Ramos (cell line): ENCODE data around the gene ARRDC5.
"Not testable (repeated sequence)": the region's sequence is repeated elsewhere in the genome, so short reads cannot be mapped to it uniquely, and the experiment has no call there.

Source experiments
- in situ Hi-C: fragments of 300-500 bp; cut with MboI; formaldehyde crosslinking; loops from one replicate; pipeline ENCODE4 v1.14.3; 2022; ENCODE audit warnings: low sequenced_read_pairs; ENCODE audit not compliant: unreplicated experiment

Gene ARRDC5

GRCh38 chr19:4910594-4911281 is 8.0 kb upstream of the ARRDC5 start:
- in situ Hi-C loops: loop anchor here (5.0 to 10.0 kb wide), 2 partner anchors 38 to 96 kb away; no protein-coding TSS in a partner anchor

GRCh38 chr19:4909897-4910593 is 7.3 kb upstream of the ARRDC5 start:
- in situ Hi-C loops: loop anchor here (5.0 to 10.0 kb wide), 2 partner anchors 38 to 95 kb away; no protein-coding TSS in a partner anchor

GRCh38 chr19:4909156-4909896 is 6.6 kb upstream of the ARRDC5 start, which contains the start of gene UHRF1:
UHRF1 (plus strand) TSS chr19:4909501; CDS start chr19:4910886, 1,385 bp downstream.
- in situ Hi-C loops: no loop called here

GRCh38 chr19:4908781-4909155 is 6.1 kb upstream of the ARRDC5 start:
- in situ Hi-C loops: no loop called here

GRCh38 chr19:4908360-4908759 is 5.7 kb upstream of the ARRDC5 start:
- in situ Hi-C loops: no loop called here

- in situ Hi-C loops: no loop called here
Observed at GRCh38 chr19:4906963-4907362, 4.3 kb upstream of the ARRDC5 start.

GRCh38 chr19:4904481-4904880 is 1.8 kb upstream of the ARRDC5 start:
- in situ Hi-C loops: no loop called here

- in situ Hi-C loops: not testable (repeated sequence)
Observed at GRCh38 chr19:4900879-4901278, 1.8 kb downstream of the ARRDC5 start.

- in situ Hi-C loops: no loop called here
Observed at GRCh38 chr19:4897146-4897545, 5.5 kb downstream of the ARRDC5 start.

GRCh38 chr19:4896372-4896771 is 6.3 kb downstream of the ARRDC5 start:
- in situ Hi-C loops: no loop called here

- in situ Hi-C loops: not testable (repeated sequence)
Observed at GRCh38 chr19:4892962-4893361, 9.7 kb downstream of the ARRDC5 start.

- in situ Hi-C loops: no loop called here
Observed at GRCh38 chr19:4891066-4891465, 11.6 kb downstream of the ARRDC5 start.

- in situ Hi-C loops: no loop called here
Observed at GRCh38 chr19:4889034-4889815, 13.5 kb downstream of the ARRDC5 start.

GRCh38 chr19:4887803-4888202 is 14.9 kb downstream of the ARRDC5 start:
- in situ Hi-C loops: not testable (repeated sequence)

GRCh38 chr19:4884993-4885392 is 17.7 kb downstream of the ARRDC5 start:
- in situ Hi-C loops: not testable (repeated sequence)

GRCh38 chr19:4882874-4883273 is 19.8 kb downstream of the ARRDC5 start:
- in situ Hi-C loops: not testable (repeated sequence)

GRCh38 chr19:4879041-4879440 is 23.7 kb downstream of the ARRDC5 start:
- in situ Hi-C loops: no loop called here

GRCh38 chr19:4878491-4878968 is 24.2 kb downstream of the ARRDC5 start:
- in situ Hi-C loops: no loop called here

- in situ Hi-C loops: no loop called here
Observed at GRCh38 chr19:4877753-4878490, 24.8 kb downstream of the ARRDC5 start.
